HFF-Myc (cell line): Measurements from ENCODE around the gene COQ3.
A peak's percentile ranks its signal among the peaks of the same experiment; 100 is the strongest.

Experiments
- DNase-seq: peaks from one replicate; pipeline ENCODE4 v3.0.0-alpha.2; 2011; ENCODE audit warnings: low read depth; ENCODE audit errors: extremely low read depth
- H3K4me3 ChIP-seq: replicated peaks from 2 replicates; pipeline ENCODE4 v1.5.1; 2011; ENCODE audit warnings: low read depth, mild to moderate bottlenecking, control low read depth, low read length
- CTCF ChIP-seq: IDR thresholded peaks from 2 replicates; pipeline ENCODE4 v1.5.1; 2012; ENCODE audit warnings: mild to moderate bottlenecking, low read depth, low read length, control low read depth; ENCODE audit errors: missing control alignments

COQ3 gene

DNA sequence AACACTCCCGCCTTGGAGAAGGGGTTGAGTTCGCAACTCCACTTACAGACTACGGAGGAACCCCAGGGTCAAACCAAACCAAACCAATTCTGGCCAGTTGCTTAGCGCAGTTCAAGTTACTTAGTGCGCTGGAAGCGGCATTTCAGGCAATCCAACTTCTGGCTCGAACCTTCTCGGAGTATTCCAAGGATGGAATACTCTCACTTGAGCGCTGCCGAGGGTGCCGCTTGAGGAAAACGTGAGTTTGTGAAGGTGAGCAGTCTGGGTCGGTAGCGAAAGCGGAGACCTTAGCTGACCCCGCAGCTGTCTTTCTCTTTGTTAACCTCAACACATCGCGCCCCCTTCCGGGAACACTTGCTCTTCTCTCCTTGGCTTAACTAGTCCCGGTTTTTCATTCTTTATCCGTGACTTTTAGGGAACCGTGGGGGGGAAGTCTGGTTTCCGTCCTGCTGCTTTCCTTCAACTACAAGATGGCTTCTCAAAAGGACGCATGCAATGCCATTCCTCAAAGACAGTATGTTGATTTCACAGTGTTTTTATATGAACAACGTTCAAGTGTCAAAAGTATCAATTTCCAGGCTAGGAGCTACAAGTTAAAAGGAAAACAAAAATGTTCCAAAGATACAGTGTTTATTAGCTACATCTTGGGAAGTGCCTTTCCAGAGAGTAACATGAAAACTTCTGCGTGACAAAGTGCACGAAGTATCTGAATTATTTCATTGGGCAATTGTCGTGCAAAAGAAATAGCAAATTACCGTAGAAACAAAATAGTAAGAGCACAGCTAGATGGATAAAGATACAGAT, 31.9 kb upstream of the COQ3 start:
- peak overlapping the region; percentile 95 for H3K4me3 ChIP-seq
- peak; percentile 45 for TF ChIP-seq CTCF
- peak; percentile 73 for DNase-seq

GRCh38 chr6:99424761-99425646, 31.0 kb upstream of the COQ3 start, which contains the start of gene PNISR:
Gene PNISR (minus strand): TSS chr6:99425308. CDS start chr6:99414659, 10,649 bp downstream.
- TF ChIP-seq CTCF: no peak
- peak; percentile 98 for DNase-seq
- peak within 1 kb of the TSS; percentile 95 for H3K4me3 ChIP-seq

DNA sequence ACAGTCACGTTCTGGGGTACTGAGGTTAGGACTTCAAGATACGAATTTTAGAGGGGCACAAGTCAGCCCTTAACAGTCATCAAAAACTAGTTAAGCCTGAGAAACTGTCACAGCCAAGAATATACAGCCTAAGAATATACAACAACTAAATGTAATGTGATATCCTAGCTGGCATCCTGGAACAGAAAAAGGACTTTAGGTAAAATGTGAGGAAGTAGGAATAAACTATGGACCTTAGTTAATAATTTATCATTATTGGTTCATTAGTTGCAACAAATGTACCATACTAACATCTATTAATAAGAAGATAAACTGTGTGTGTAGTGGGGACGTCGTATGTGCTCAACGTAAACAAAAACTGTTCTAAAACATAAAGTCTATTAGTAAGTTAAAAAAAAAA, 30.0 kb upstream of the COQ3 start:
- no peak for TF ChIP-seq CTCF
- H3K4me3 ChIP-seq: peak overlapping the region; percentile 95
- DNase-seq: no peak

GRCh38 chr6:99422912-99423311, 28.9 kb upstream of the COQ3 start:
- no peak for DNase-seq
- no peak for TF ChIP-seq CTCF
- no peak overlapping the region for H3K4me3 ChIP-seq

GRCh38 chr6:99416892-99417767, 23.1 kb upstream of the COQ3 start:
- no peak for DNase-seq
- TF ChIP-seq CTCF: no peak
- H3K4me3 ChIP-seq: no peak overlapping the region

- no peak for TF ChIP-seq CTCF
- H3K4me3 ChIP-seq: no peak overlapping the region
- no peak for DNase-seq
These were observed 22.2 kb upstream of the COQ3 start for GRCh38 chr6:99416226-99416625.
